ENCODE data around the gene APOBEC4.

DNA sequence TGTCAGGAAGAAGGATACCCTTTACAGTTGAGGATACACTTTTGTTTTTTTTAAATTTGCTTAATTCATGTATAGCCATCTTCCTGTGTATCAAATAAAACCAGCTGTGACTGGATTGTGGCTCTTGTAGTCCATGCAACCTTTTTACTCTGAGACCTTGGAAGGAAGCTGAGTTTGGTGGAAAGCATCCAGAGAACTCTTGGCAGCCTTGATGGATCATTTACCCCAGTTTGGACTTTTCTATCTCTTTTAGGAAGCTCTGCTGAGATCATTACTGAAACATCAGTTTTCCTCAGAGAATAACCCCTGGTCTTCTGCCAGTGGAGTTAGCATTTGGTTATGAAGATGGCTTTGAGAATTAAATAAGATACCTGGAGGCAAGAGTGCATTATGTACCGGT, 21.2 kb upstream of the APOBEC4 start:
- TF ChIP-seq, protein P1, sequence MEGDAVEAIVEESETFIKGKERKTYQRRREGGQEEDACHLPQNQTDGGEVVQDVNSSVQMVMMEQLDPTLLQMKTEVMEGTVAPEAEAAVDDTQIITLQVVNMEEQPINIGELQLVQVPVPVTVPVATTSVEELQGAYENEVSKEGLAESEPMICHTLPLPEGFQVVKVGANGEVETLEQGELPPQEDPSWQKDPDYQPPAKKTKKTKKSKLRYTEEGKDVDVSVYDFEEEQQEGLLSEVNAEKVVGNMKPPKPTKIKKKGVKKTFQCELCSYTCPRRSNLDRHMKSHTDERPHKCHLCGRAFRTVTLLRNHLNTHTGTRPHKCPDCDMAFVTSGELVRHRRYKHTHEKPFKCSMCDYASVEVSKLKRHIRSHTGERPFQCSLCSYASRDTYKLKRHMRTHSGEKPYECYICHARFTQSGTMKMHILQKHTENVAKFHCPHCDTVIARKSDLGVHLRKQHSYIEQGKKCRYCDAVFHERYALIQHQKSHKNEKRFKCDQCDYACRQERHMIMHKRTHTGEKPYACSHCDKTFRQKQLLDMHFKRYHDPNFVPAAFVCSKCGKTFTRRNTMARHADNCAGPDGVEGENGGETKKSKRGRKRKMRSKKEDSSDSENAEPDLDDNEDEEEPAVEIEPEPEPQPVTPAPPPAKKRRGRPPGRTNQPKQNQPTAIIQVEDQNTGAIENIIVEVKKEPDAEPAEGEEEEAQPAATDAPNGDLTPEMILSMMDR (IDR thresholded peaks at IDR 0.05; ENCODE audit: low read depth, low read length), result no peak
- no peak for TF ChIP-seq EZH2phosphoT487 (IDR thresholded peaks at IDR 0.05; ENCODE audit: low read depth)
